LoVo (cell line): ENCODE results near the gene AGAP1.
"Not testable (repeated sequence)": the region's sequence is repeated elsewhere in the genome, so short reads cannot be mapped to it uniquely, and the experiment has no call there.

Experiments used
- DNase-seq: peaks from one replicate; pipeline ENCODE4 v3.0.0-alpha.2; 2016; ENCODE audit warnings: low spot score

Gene AGAP1

GRCh38 chr2:236129935-236130334, 636.1 kb downstream of the AGAP1 start:
- DNase-seq, result no peak

- no peak for DNase-seq
Observed at GRCh38 chr2:236130349-236130998, 636.6 kb downstream of the AGAP1 start.

- no peak for DNase-seq
Observed at GRCh38 chr2:236131073-236131692, 637.3 kb downstream of the AGAP1 start.

GRCh38 chr2:236133410-236134012, 639.7 kb downstream of the AGAP1 start:
- DNase-seq, result no peak

GRCh38 chr2:236136538-236136937, 642.7 kb downstream of the AGAP1 start:
- no peak for DNase-seq

GRCh38 chr2:236137066-236137465, 643.2 kb downstream of the AGAP1 start:
- DNase-seq, result no peak

GRCh38 chr2:236141616-236142015, 647.8 kb downstream of the AGAP1 start:
- not testable (repeated sequence) for DNase-seq

GRCh38 chr2:236143811-236144210, 650.0 kb downstream of the AGAP1 start:
- DNase-seq, result no peak

GRCh38 chr2:236146436-236146835, 652.6 kb downstream of the AGAP1 start:
- DNase-seq, result no peak

GRCh38 chr2:236155406-236155805, 661.6 kb downstream of the AGAP1 start:
- no peak for DNase-seq

- no peak for DNase-seq
Observed at GRCh38 chr2:236156095-236156859, 662.4 kb downstream of the AGAP1 start.

- DNase-seq, result no peak
Observed at GRCh38 chr2:236156860-236157194, 663.0 kb downstream of the AGAP1 start.

- DNase-seq, result no peak
Observed at GRCh38 chr2:236157366-236157765, 663.5 kb downstream of the AGAP1 start.

GRCh38 chr2:236157815-236158498, 664.1 kb downstream of the AGAP1 start:
- DNase-seq, result no peak

- no peak for DNase-seq
Observed at GRCh38 chr2:236158969-236159777, 665.3 kb downstream of the AGAP1 start.

GRCh38 chr2:236159778-236160170, 665.9 kb downstream of the AGAP1 start:
- DNase-seq, result no peak

- no peak for DNase-seq
Observed at GRCh38 chr2:236160366-236161081, 666.7 kb downstream of the AGAP1 start.

GRCh38 chr2:236161082-236161462, 667.2 kb downstream of the AGAP1 start:
- DNase-seq, result no peak

- no peak for DNase-seq
Observed at GRCh38 chr2:236161531-236161930, 667.7 kb downstream of the AGAP1 start.

- DNase-seq, result no peak
Observed at GRCh38 chr2:236162031-236162845, 668.4 kb downstream of the AGAP1 start.
